Dermis blood vessel endothelial cell (primary cell): Measurements from ENCODE around the gene LRP1. TPM values are rescaled to one million over a fixed set of nuclear protein-coding genes. Genes with fewer than 3 reads are reported as not detected.
"Not testable (repeated sequence)": the region's sequence is repeated elsewhere in the genome, so short reads cannot be mapped to it uniquely, and the experiment has no call there.

Experiments
- DNase-seq: peaks from one replicate; pipeline ENCODE4 v3.0.0; 2010
- total RNA-seq: library from RNA; depleted of rRNA; stranded (reverse); fragments of >200 nt; gene quantifications from 2 replicates; pipeline ENCODE4 v1.2.3, GENCODE V29; 2014

LRP1 gene
- total RNA-seq, 1 donor from 2014 or later, result 3.2 TPM

DNA sequence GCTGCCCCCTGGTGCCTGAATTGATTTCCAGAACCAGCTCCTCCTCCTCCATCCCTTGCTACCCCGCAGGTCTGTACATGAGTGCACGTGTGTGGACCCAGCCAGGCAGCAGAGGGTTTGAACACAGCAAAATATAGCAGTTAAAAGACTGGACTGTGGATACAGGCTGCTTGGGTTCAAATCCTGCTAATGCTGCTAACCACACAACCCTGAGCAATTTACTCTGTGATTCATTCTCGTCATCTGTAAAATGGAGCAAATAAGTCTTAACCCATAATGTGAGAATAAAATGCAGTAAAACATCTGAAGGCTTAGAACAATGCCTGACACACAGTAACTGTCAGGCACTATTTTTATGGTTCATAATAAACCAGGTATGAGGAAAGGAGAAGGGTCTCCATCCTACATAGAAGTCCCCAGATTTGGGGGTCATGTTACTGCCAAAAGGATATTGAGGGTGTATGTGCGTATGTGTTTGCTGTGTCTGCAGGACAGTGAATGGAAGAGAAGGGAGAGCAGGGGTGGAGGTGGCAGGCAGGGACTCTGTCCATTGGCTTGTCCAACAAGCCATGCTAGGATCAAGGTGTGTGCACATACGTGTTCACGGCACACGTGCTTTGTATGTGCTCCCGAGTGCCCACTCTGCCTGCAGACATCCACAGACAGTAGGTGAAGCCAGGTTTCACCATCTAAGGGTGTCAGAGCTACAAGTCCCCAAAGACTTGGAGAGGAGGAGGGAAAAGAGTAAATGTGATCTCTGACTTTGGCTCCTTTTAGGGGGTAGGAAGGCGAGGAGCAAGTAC is 15.6 kb upstream of the LRP1 start:
- DNase-seq, result no peak

DNA sequence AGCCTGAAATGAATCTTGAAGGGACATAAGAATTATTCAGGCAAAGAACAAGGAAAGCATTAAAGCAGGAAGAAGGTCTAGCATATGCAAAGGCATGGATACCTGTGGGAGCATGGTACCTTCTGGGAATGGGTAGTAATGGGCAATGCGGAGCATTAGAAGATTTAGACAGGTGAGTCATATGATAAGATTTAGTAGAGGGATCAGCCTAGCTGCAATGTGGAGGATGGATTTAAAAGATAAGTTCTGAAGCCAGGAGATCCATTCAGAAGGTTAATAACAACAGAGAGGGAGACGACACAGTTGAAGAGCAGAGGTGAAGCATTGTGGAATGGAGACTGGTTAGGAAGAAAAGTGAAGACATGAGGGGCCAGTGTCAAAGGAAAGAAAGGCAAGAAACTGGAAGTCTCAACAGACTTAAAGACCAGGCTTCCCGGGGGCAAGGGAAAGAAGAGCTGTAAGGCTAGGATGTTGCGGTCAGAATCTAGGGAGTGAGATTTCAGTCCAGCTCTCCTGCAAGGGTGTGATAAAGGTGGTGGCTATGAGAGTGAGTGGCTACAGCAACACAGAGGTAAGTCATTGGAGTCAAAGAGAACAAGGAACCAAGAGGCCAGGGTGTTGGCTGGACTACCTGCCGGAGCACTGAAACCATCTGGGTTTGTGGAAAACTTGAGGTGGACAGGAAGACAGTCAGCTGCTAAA is 11.6 kb upstream of the LRP1 start:
- DNase-seq, result no peak

DNA sequence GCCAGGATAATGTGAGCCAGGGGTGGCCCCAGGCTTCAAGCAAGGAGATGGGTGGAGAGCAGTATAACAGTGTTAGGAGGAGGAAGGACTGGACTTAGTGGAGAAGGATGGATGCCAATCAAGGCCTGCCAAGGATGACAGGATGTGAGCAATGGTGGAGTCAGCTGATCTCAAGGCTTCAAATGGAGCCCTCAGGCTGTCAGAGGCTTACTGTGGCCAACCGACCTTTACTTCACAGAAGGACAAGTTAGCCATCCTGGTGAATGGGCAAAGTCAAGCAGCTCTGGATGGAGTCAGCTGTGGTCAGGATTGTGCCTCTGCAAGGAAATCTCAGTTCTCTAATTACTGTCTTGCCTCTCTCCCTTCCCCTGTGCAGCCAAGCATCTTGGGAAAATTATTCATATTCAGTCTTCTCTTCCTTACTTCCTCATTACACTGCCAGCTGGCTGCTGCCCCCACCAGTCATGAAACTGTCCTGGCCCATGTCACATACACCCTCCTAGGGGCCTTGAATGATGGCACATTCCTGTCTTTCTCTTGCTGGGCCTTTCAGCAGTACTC is 9.5 kb upstream of the LRP1 start:
- DNase-seq, result peak; percentile 16

DNA sequence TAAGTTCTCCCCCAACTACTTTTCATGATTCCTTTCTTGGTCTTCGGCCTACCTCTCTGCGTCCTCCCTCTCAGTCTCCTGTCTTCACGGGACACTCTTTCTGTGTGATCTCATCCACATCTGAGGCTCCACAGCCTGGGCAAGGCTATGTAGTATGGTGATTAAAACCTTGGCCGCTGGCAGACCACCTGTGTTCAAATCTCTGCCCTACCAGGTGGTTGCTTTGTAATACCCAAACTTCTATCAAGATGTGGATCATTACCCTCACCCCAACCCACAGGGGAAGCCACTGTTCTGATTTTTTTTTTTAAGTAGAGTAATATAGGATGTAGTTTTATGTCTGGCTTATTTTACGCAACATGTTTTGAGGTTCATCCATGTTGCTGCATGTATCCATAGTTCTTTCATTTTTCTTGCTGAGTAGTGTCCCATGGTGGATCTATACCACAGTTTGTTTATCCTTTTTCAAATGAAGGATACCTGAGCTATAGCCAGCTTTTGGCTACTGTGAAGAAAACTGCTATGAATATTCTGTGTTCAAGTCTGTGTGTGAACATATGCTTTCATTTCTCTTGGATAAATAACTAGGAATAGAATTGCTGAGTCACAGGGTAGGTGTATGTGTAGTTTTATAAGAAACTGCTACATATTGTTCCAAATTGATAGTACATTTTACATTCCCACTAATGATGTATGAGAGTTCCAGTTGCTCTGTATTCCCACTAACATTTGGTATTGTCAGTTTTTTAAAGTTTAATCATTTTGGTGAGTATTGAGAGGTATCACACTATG is 8.8 kb upstream of the LRP1 start:
- DNase-seq, result no peak

DNA sequence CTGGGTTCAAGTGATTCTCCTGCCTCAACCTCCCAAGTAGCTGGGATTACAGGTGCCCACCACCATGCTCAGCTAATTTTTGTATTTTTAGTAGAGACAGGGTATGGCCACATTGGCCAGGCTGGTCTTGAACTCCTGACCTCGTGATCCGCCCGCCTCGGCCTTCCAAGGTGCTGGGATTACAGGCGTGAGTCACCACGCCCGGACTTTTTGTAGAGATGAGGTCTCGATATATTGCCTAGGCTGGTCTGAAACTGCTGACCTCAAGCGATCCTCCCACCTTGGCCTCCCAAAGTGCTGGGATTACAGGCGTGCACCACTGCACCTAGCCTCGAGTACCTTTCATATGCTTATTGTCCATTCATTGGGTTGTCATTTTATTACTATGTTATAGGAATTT is 7.6 kb upstream of the LRP1 start:
- DNase-seq, result not testable (repeated sequence)

DNA sequence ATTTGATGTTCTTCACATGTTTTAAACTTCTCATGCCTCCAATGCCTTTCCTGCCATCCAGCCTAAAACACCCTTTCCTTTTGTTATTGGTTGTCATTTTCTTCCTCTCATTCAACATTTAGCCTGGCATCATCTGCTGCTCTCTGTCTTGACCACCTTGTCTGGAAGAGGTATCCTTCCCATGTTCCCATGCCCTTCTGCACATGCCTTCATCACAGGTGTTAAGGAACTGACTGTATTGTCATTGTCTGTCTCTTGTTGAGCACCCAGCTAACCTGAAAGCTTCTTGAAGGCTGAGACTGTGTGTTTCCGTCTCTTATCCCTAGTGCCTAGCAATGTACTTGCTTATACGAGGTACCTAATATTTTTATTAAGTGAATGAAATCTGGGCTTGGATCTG is 4.5 kb upstream of the LRP1 start:
- DNase-seq, result no peak

DNA sequence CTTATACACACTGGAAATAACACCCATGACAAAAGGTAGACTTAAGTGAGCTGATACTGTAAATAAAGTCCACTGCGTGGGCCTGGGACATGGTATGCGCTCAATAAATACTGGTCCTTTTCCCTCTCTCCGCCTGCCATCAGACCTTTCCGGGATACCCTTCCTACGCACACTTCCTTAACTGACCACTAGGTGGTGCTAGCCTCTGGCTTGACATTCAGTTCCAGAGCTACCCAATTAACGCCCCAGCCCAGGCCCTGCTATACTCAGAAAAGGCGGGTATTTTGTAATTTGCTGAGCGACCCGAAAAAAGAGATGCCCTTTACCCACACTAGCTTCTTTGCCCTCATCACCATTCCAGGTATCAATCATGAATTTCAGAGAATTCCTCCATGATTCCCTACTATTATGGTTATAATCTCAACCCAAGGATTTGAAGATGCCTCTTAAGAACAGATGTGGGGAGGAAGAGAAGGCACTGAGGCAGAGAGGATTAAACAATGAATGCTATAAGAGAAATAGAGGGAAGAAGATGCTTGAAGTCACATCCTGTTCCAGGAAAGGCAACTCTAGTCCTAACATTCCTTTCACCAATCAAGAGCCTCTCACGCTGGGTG is 3.9 kb upstream of the LRP1 start:
- peak; percentile 83 for DNase-seq

DNA sequence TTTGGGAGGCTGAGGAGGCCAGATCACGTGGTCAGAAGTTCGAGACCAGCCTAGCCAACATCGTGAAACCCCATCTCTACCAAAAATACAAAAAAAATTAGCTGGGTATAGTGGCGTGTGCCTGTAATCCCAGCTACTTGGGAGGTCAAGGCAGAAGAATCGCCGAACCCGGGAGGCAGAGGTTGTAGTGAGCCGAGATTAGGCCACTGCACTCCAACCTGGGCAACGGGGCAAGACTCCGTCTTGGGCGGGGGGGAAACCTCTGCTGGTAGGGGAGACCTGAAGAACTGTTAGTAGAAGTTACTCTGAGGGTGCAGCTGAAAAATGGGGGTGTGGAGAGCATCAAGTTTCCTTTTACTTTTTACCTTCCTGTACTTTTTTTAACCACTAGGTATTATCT is 2.2 kb upstream of the LRP1 start:
- no peak for DNase-seq

DNA sequence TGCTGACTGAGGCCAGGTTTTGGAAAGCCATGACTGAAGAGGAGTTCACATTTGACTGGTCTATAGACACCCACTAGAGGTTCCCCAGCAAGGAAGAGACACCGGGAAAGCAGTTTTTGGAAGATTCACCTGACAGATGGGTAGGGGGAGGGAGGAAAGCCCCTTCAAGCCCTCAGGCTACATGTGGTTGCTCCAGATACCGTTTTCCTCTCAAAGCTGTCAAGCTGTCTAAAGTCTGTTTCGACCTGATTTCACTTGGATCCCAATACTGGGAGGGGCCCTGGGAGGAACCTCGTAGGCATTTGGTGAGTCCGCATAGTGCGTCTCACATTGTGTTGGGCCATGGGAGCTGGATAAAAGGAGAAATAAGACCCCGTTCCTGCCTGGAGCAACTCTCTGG is 1.7 kb upstream of the LRP1 start:
- no peak for DNase-seq

DNA sequence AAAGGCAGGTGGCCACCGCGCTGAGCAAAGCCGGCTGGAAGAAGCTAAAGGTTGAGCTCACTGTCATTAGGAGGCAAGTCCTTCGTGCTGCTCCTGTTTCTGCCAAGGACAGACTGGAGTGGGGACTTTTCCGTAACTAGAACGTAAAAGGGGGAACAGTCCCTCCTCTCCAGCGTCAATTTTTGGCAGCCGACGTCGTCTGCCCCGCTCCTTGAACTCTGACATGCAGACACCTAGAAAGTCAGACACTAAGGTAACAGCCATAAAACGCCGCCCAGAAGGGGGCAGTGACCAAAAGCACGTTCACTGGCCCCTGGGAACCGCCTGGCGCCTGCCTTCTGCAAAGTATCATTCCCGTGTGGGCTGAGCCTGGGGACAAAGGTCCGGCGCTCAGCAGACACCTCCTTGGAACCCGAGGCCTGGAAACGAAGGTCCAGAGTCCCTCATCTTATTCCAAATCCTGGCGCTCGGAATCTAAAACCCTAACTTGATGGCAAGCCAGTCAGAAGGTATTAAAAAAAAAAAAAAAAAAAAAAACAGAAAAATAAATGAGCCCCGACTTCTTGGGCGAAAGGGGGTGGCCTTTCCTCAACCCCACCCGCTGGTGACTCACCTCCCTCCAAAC is 1.1 kb upstream of the LRP1 start:
- peak; percentile 37 for DNase-seq

DNA sequence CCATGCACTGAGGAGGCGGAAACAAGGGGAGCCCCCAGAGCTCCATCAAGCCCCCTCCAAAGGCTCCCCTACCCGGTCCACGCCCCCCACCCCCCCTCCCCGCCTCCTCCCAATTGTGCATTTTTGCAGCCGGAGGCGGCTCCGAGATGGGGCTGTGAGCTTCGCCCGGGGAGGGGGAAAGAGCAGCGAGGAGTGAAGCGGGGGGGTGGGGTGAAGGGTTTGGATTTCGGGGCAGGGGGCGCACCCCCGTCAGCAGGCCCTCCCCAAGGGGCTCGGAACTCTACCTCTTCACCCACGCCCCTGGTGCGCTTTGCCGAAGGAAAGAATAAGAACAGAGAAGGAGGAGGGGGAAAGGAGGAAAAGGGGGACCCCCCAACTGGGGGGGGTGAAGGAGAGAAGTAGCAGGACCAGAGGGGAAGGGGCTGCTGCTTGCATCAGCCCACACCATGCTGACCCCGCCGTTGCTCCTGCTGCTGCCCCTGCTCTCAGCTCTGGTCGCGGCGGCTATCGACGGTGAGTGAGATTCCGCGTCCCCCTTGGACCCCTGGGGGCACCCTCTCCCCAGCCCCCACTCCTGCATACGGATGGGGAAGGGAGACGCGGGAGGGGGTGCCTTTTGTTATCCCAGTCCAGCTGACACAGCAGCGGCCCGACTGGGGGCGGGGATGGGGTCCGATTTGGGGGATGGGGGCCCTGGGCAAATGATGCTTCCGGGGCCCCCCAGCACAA is 400 bp downstream of the LRP1 start:
- no peak for DNase-seq

DNA sequence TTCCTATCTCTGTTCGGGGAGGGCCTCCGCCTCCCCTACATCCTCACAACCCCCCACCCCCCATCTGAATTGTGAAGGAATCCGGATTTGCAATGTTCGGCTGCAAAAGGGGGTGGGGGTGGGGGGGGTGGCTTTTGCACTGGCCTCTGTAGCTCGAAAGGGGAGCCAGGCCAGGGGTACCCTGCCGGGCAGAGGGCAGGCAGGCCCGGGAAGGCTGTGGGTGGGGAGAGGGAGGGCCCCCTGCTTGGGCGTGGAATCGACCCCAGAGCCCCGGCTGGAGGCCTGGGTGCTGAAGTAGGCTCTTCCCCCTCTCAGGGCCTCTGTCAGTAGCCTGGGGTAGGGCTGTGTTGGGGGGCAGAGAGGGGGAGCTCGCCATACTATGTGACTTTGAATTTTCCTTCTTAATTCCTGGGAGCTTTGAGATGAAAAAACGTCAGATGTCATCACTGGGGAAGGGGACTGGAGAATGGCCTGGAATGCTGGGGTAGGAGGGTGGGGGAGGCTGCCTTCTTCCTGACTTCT is 1.1 kb downstream of the LRP1 start:
- DNase-seq, result no peak

DNA sequence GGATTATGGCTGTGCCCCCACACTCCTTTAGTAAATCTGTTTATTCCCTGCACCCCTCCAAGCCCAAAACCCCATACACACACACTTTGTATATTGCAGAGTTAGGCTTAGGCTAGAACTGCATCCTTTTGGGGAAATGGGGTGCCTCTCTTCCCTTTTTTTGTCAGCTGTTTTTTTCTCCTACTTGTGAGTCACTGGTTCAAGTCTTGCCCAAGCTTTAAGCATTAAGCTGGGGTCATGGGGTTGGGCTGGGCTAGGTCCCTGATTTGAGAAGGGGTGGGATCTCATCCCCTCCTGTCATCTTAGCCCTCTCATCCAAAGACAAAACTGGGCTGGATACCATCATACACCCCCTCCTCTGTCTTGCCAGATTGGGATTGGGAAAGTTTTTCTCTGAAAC is 1.6 kb downstream of the LRP1 start:
- DNase-seq, result no peak

DNA sequence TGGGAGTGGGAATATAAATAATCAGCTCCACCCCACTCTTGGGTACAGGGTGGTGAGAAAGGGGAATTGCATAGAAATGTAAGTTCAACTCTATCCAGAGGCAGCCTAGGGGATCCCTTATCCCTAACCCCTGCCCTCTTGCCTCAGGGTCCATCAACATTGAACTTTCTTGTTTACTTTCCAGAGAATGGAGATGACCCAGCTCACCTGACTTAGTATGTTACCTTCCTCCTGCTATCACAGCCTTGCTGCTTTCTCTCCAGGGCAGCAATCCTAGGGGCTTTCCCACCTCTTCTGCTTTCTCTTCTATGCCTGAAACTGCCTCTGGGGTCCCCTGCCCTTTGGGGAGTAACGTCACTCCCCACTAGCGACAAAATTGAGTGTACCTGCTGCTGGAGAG is 2.7 kb downstream of the LRP1 start:
- no peak for DNase-seq

DNA sequence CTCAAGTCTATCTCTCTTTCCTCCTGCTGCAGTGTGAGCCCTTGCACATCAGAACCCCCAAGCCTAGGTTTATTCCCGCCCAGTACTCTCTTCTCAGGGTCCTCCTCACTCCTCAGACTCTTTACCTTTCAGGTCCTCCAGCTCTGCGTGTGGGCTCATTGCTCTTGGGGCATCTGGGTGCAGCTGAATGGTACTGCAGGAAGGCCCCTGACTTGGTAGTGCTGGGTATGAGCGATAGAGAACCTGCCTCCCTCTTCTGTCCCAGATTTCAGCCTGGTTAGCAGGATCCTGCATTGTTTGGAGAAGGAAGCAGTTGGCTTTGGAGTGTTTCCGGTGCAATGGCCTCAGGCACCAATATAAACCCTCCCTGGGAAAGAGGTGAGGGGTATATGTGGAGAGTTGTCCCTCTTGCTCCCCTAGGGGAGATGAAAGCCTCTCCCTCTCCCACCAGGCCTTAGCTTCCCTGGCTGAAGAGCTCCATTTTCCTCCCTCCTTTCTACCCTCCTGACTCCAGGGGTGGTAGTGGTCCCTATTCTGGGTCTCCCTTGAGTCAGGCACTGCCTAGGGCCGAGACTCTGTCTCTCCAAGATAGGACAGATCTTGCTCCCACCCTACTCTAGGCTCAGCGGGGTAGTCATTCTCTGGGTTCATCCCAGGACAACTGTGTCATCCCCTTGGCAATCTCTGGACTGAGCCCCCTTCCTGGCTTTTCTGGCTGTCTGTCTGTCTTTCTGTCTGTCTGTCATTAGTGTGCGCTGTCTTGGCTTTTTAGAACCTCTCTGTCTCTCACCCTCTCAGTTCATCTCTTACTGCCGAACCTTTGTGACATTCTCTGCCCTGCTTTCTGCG is 3.8 kb downstream of the LRP1 start:
- DNase-seq, result peak; percentile 49

DNA sequence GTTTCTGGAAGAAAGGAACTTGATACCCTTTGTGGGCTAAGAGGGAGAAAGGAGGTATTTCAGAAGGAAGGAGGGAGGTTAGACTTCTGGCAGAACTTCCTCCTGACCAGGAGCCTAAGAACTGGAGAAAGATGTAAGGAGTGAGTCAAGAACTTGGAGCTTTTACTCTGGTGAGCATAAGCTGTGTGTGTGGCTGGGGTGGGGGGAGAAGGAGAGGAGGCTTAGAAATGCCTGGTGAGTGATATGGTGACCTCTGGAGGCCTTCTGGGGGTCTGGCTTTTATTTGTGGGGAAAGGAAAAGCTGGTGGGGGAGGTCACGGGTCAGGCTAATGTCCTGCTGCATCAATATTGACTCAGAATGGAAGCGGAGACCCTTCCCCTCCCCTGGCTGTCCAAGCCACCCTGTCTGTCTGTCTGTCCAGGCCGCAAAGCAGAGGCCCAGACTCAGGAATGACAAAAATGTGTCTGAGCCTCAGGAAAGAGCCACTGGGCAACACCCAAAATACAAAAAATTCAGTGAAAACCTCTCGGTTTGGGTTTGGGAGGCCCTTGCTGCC is 4.8 kb downstream of the LRP1 start:
- no peak for DNase-seq

DNA sequence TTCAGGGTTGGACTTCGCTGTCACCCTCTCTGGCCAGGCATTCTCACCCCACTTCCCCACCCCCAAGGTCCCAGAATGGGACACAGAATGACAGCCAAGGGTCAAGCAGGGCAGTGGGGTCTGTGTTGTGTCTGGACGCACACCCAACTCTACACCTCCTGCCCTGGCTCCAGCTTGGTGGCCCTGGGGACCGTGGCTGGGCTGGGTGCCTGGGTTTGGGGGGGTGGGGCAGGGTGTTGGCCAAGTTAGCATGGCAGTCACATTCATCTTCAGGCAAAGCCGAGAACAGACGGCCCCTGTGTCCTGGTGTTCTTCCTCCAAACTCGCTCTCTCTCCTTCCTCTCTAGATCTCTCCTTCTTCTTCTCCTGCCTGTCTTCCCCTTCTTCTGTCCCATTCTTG is 5.6 kb downstream of the LRP1 start:
- no peak for DNase-seq

DNA sequence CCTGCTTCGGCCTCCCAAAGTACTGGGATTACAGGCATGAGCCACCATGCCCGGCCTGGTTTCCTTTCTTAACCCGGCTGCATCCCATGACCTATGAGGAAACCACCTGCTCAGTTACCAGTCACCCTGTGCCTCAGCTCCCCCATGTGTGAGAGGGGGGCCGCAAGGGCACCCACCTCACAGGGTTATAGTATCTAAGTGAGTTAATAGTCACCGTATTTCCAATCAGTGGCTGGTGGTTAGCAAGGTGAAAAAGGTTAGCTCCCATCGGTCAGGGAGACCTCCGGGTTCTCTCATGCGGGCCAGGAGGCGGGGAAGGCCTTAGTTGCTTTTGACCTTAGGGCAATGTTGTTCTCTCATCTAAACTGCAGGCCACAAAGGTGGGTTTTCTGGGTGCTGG is 6.7 kb downstream of the LRP1 start:
- no peak for DNase-seq

DNA sequence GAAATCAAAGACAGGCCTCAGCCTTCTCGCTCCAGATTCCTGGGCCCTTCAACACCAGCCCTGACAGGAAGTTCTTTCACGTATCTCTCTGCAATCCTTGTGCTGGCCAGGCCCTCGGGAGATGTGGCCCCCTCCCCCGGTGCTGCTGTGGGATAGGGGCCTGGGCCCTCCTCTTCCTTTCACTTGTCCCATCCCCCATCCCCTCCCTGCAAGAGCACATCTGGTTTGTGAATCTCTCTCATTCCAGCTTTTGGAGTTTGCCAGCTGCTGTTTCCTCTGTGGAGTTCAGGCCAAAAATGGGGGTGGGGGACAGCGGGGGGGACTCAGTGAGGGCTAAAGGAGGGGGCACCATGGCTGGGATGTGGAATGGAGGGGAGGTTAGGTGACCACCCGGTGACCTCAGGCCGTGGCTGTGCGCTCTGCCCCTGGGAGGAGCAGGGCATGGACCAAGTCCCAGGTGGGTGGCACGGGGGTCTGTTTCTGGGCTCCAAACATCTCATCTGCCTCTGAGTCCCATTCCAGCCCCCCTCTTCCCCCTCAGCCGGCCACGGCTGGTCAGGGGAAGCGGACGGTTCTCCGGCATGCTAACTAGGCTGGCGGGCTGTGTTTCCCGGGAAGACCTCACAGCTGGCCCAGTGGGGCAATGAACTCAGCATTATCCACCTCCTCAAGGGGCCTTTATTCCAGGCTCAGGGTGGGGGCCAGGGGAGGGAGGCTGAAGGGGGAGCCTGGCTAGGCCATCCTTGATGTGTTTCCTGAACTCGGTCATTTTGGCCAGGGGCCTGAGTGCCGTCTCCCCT is 7.4 kb downstream of the LRP1 start:
- no peak for DNase-seq
